Muscle layer of colon (tissue), 2 donors: ENCODE results near the gene AGAP4.
"Not testable (repeated sequence)": the region's sequence is repeated elsewhere in the genome, so short reads cannot be mapped to it uniquely, and the experiment has no call there.

ENCODE experiments used
- H3K27ac ChIP-seq: one replicate; pipeline ENCODE4 v1.7.0; 2013; ENCODE audit warnings: low read depth, mild to moderate bottlenecking, low read length, moderate library complexity
- H3K27me3 ChIP-seq, 2 donors: one replicate each; pipeline ENCODE4 v1.7.0; 2013; ENCODE audit warnings: low read length in 2 of 2, mild to moderate bottlenecking in 2 of 2; ENCODE audit not compliant: insufficient read depth in 2 of 2, control insufficient read depth in 1 of 2
- H3K36me3 ChIP-seq: one replicate; pipeline ENCODE4 v1.7.0; 2013; ENCODE audit warnings: mild to moderate bottlenecking, low read length; ENCODE audit not compliant: insufficient read depth
- H3K4me1 ChIP-seq: one replicate; pipeline ENCODE4 v1.7.0; 2013; ENCODE audit warnings: mild to moderate bottlenecking, low read length; ENCODE audit not compliant: insufficient read depth
- H3K4me3 ChIP-seq, 2 donors: one replicate each; pipeline ENCODE4 v1.7.0; 2013; ENCODE audit warnings: low read length in 2 of 2, low read depth in 1 of 2, mild to moderate bottlenecking in 1 of 2, moderate library complexity in 1 of 2
- H3K9ac ChIP-seq: one replicate; pipeline ENCODE4 v1.7.0; 2013; ENCODE audit warnings: low read length
- H3K9me3 ChIP-seq: one replicate; pipeline ENCODE4 v1.7.0; 2013; ENCODE audit warnings: mild to moderate bottlenecking, low read length
- donor health status: abdominal sarcoma.
- donor health status: Adenocarcinoma of cecum.

AGAP4 gene

DNA sequence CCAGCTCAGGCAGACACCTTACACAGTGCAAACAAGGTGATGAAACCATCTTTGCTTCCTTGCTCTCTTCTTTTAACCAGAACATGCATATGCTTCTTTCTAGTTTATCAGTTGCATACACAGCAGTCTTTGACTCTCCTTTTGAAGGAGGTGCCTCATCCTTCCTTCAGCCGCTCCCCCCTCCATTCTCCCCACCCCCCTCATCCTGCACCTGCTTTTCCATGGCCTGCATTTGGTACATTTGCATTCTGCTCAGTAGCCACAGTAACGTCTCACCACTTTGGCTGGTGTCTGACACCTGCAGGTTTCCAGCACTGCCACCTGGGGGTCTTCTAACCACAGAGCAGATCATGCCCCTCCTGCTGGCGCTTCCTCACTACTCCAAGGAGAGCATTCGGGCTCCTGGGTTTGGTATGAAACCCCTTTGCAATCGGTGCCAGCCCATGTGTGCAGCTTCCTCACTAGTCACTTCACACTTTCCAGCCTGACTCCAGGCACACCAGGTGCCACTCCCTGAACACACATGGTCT lies 60.0 kb downstream of the AGAP4 start:
- H3K4me3 ChIP-seq, H3K27ac ChIP-seq, H3K4me1 ChIP-seq, H3K9ac ChIP-seq, H3K36me3 ChIP-seq, H3K27me3 ChIP-seq, H3K9me3 ChIP-seq: not testable (repeated sequence)

- H3K4me1 ChIP-seq, H3K4me3 ChIP-seq, H3K36me3 ChIP-seq, H3K27ac ChIP-seq, H3K9me3 ChIP-seq, H3K27me3 ChIP-seq, H3K9ac ChIP-seq: not testable (repeated sequence)
Observed at GRCh38 chr10:45786217-45786616, 61.1 kb downstream of the AGAP4 start.
